Measurements from ENCODE around the gene LTBP2.

The LTBP2 gene

GRCh38 chr14:74509587-74510222 lies 102.3 kb downstream of the LTBP2 start:
- no peak for DNase-seq (ENCODE audit: low read depth in 4 of 4, low spot score in 1 of 4)

- DNase-seq (ENCODE audit: low read depth in 4 of 4, low spot score in 1 of 4), result no peak
Observed at GRCh38 chr14:74508844-74509428, 103.1 kb downstream of the LTBP2 start.

- no peak for DNase-seq (ENCODE audit: low read depth in 4 of 4, low spot score in 1 of 4)
Observed at GRCh38 chr14:74508292-74508731, 103.7 kb downstream of the LTBP2 start.

GRCh38 chr14:74507840-74508239 lies 104.2 kb downstream of the LTBP2 start:
- DNase-seq (ENCODE audit: low read depth in 4 of 4, low spot score in 1 of 4), result no peak

GRCh38 chr14:74507085-74507484 lies 105.0 kb downstream of the LTBP2 start:
- no peak for DNase-seq (ENCODE audit: low read depth in 4 of 4, low spot score in 1 of 4)

- no peak for DNase-seq (ENCODE audit: low read depth in 4 of 4, low spot score in 1 of 4)
Observed at GRCh38 chr14:74506411-74506851, 105.6 kb downstream of the LTBP2 start.

- no peak for DNase-seq (ENCODE audit: low read depth in 4 of 4, low spot score in 1 of 4)
Observed at GRCh38 chr14:74505831-74506230, 106.2 kb downstream of the LTBP2 start.

- no peak for DNase-seq (ENCODE audit: low read depth in 4 of 4, low spot score in 1 of 4)
Observed at GRCh38 chr14:74504874-74505720, 106.9 kb downstream of the LTBP2 start.

- no peak for DNase-seq (ENCODE audit: low read depth in 4 of 4, low spot score in 1 of 4)
Observed at GRCh38 chr14:74504412-74504811, 107.6 kb downstream of the LTBP2 start.

GRCh38 chr14:74503938-74504335 lies 108.1 kb downstream of the LTBP2 start:
- no peak for DNase-seq (ENCODE audit: low read depth in 4 of 4, low spot score in 1 of 4)

- no peak for DNase-seq (ENCODE audit: low read depth in 4 of 4, low spot score in 1 of 4)
Observed at GRCh38 chr14:74503291-74503937, 108.6 kb downstream of the LTBP2 start.

- no peak for DNase-seq (ENCODE audit: low read depth in 4 of 4, low spot score in 1 of 4)
Observed at GRCh38 chr14:74502236-74503019, 109.6 kb downstream of the LTBP2 start.

- DNase-seq (ENCODE audit: low read depth in 4 of 4, low spot score in 1 of 4), result no peak
Observed at GRCh38 chr14:74501691-74502090, 110.3 kb downstream of the LTBP2 start.

- no peak for DNase-seq (ENCODE audit: low read depth in 4 of 4, low spot score in 1 of 4)
Observed at GRCh38 chr14:74501135-74501614, 110.9 kb downstream of the LTBP2 start.

GRCh38 chr14:74500417-74501134 lies 111.5 kb downstream of the LTBP2 start:
- no peak for DNase-seq (ENCODE audit: low read depth in 4 of 4, low spot score in 1 of 4)

- no peak for DNase-seq (ENCODE audit: low read depth in 4 of 4, low spot score in 1 of 4)
Observed at GRCh38 chr14:74495356-74495755, 116.7 kb downstream of the LTBP2 start.

GRCh38 chr14:74493343-74494261 lies 118.4 kb downstream of the LTBP2 start, which contains the start of gene ISCA2:
Gene ISCA2 (plus strand): TSS chr14:74493765. CDS start chr14:74493775, 10 bp downstream.
- DNase-seq (ENCODE audit: low read depth in 4 of 4, low spot score in 1 of 4), result peak; percentile 98 to 100 (median 99)

- no peak for DNase-seq (ENCODE audit: low read depth in 4 of 4, low spot score in 1 of 4)
Observed at GRCh38 chr14:74492776-74493342, 119.2 kb downstream of the LTBP2 start, which contains the start of gene NPC2. Gene NPC2 (minus strand): TSS chr14:74493305. CDS start chr14:74493274, 31 bp downstream.

All from stimulated activated CD4-positive, alpha-beta T cell treated with anti-CD3 and anti-CD28 coated beads, Interleukin-1b, Interleukin-23, amount 100 ng/mL, for 24 hours (primary cell).